ENCODE data around the gene KIF6.

Gene KIF6

DNA sequence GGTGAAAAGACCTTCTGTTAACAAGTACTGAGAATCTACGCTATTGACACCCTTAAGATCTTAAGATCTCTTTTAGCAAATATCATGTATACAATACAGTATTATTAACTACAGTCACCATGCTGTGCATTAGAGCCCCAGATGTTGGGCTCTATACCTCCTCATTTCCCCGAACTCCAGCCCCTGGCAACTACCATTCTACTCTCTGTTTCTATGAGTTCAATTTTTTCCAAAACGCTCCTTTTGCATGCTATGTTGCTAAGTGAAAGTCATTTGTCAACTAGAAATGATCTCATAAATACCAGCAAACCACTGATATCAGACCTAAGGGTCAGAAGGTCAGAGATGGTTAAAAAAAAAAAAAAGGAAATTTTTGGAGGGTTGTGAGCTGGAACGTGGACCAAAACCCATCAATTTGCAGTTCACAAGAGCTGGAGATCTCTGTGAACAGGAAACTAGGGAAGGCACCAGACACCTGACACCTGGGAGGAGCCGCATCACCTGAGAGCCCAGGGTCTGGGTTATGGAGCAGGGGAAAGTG, 280.7 kb downstream of the KIF6 start:
- Histone ChIP-seq H3K27ac (no peak overlapping the region), H3K9me3 (ENCODE audit: severe bottlenecking) (no peaks in the 10 kb centered on the region), H3K36me3 (no peaks in the 10 kb centered on the region), H3K4me3 (ENCODE audit: low read depth, low read length) (no peak overlapping the region), H3K27me3 (ENCODE audit: insufficient read depth, low read depth, severe bottlenecking) (no peaks in the 10 kb centered on the region)
- TF ChIP-seq, protein P1, sequence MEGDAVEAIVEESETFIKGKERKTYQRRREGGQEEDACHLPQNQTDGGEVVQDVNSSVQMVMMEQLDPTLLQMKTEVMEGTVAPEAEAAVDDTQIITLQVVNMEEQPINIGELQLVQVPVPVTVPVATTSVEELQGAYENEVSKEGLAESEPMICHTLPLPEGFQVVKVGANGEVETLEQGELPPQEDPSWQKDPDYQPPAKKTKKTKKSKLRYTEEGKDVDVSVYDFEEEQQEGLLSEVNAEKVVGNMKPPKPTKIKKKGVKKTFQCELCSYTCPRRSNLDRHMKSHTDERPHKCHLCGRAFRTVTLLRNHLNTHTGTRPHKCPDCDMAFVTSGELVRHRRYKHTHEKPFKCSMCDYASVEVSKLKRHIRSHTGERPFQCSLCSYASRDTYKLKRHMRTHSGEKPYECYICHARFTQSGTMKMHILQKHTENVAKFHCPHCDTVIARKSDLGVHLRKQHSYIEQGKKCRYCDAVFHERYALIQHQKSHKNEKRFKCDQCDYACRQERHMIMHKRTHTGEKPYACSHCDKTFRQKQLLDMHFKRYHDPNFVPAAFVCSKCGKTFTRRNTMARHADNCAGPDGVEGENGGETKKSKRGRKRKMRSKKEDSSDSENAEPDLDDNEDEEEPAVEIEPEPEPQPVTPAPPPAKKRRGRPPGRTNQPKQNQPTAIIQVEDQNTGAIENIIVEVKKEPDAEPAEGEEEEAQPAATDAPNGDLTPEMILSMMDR (IDR thresholded peaks at IDR 0.05; ENCODE audit: low read depth, low read length), result no peak
- no peak for DNase-seq

DNA sequence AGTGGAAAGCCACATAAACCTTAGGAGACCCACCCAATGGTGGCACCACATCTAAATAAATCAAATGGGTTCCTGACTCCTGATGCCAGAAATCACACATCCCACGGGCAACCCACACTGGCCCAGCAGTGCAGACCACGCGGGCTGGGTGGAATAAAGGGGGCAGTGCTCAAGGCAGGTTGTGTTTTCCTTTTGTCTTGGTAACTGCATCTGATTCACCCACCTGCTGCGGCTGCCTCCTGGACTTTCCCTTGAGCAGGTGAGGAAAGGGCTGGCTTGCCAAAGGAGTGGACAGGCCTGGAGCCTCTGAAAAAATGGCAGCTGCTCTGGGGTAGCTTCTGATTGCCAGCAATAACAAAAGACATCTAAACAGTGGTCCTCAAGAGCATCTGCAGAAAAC, 283.2 kb downstream of the KIF6 start:
- no peaks in the 10 kb centered on the region for H3K36me3 ChIP-seq
- peaks cover 6% of the 10 kb centered on the region for H3K9me3 ChIP-seq (ENCODE audit: severe bottlenecking)
- H3K27ac ChIP-seq, result peak overlapping the region; percentile 16; the same call in 1 of the 2 replicates
- H3K27me3 ChIP-seq (ENCODE audit: insufficient read depth, low read depth, severe bottlenecking), result no peaks in the 10 kb centered on the region
- TF ChIP-seq, protein P1 (IDR thresholded peaks at IDR 0.05; ENCODE audit: low read depth, low read length), result no peak
- no peak for DNase-seq
- no peak overlapping the region for H3K4me3 ChIP-seq (ENCODE audit: low read depth, low read length)

DNA sequence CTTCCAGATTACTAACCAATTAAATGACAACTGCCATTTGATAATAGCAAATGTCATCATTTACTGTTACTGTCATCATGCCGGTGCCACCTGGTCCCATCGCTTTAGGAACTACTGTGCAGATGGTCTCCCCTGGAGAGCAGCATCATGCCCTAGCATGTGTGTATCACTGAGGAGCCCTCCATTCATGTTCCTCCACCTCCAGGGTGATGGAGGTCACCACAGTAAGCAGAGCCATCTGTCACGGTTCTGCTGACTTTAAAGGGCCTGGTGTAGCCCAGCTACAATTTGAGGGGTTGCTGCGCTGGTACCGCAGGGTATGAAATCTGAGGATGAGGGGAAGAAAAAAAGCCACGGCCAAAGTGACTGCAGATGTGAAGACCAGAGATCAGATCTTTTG, 283.9 kb downstream of the KIF6 start:
- Histone ChIP-seq H3K36me3 (no peaks in the 10 kb centered on the region), H3K9me3 (ENCODE audit: severe bottlenecking) (peaks cover 12% of the 10 kb centered on the region), H3K27ac (peak overlapping the region; percentile 16), H3K4me3 (ENCODE audit: low read depth, low read length) (no peak overlapping the region), H3K27me3 (ENCODE audit: insufficient read depth, low read depth, severe bottlenecking) (no peaks in the 10 kb centered on the region)
- TF ChIP-seq, protein P1 (IDR thresholded peaks at IDR 0.05; ENCODE audit: low read depth, low read length), result no peak
- peak; percentile 67 for DNase-seq

GRCh38 chr6:39440039-39440426, 285.2 kb downstream of the KIF6 start:
- TF ChIP-seq, protein P1 (IDR thresholded peaks at IDR 0.05; ENCODE audit: low read depth, low read length), result no peak
- Histone ChIP-seq H3K27me3 (ENCODE audit: insufficient read depth, low read depth, severe bottlenecking) (no peaks in the 10 kb centered on the region), H3K9me3 (ENCODE audit: severe bottlenecking) (peaks cover 12% of the 10 kb centered on the region)

GRCh38 chr6:39439342-39440038, 285.7 kb downstream of the KIF6 start:
- no peaks in the 10 kb centered on the region for H3K36me3 ChIP-seq
- no peak overlapping the region for H3K4me3 ChIP-seq (ENCODE audit: low read depth, low read length)
- H3K9me3 ChIP-seq (ENCODE audit: severe bottlenecking), result peaks cover 12% of the 10 kb centered on the region
- TF ChIP-seq, protein P1 (IDR thresholded peaks at IDR 0.05; ENCODE audit: low read depth, low read length), result no peak
- no peak for DNase-seq
- H3K27ac ChIP-seq, result no peak overlapping the region
- H3K27me3 ChIP-seq (ENCODE audit: insufficient read depth, low read depth, severe bottlenecking), result no peaks in the 10 kb centered on the region

More at GRCh38 chr6:39440039-39440426, 285.2 kb downstream of the KIF6 start:
- no peak overlapping the region for H3K27ac ChIP-seq
- no peaks in the 10 kb centered on the region for H3K36me3 ChIP-seq
- no peak overlapping the region for H3K4me3 ChIP-seq (ENCODE audit: low read depth, low read length)
- no peak for DNase-seq
